Ascending aorta (tissue), 2 donors: Measurements from ENCODE around the gene OR2H1. TPM values are rescaled to one million over a fixed set of nuclear protein-coding genes. Genes with fewer than 3 reads are reported as not detected.

Experiments
- DNase-seq, 2 donors: peaks; one replicate each; pipeline ENCODE4 v3.0.0-alpha.2; 2019; ENCODE audit warnings: low spot score in 2 of 2
- H3K27ac ChIP-seq, 2 donors: fragments of 200-600 bp; sonication (generic); one replicate each; pipeline ENCODE4 v1.5.1; 2016 to 2017; ENCODE audit warnings: mild to moderate bottlenecking in 1 of 2
- H3K27me3 ChIP-seq: fragments of 200-600 bp; sonication (generic); one replicate; pipeline ENCODE4 v1.5.1; 2017
- H3K36me3 ChIP-seq, 2 donors: fragments of 200-600 bp; sonication (generic); one replicate each; pipeline ENCODE4 v1.5.1; 2016
- H3K4me1 ChIP-seq, 2 donors: fragments of 200-600 bp; sonication (generic); one replicate each; pipeline ENCODE4 v1.5.1; 2016 to 2017; ENCODE audit warnings: mild to moderate bottlenecking in 1 of 2
- H3K4me3 ChIP-seq, 2 donors: fragments of 200-600 bp; sonication (generic); one replicate each; pipeline ENCODE4 v1.5.1; 2016 to 2017; ENCODE audit warnings: mild to moderate bottlenecking in 1 of 2
- H3K9me3 ChIP-seq, 2 donors: fragments of 200-600 bp; sonication (generic); one replicate each; pipeline ENCODE4 v1.5.1; 2016
- CTCF ChIP-seq, 3 experiments: fragments of 200-600 bp in 2 of 3; fragments of 450-650 bp in 1 of 3; sonication (generic) in 2 of 3; IDR thresholded peaks; one replicate each; pipeline ENCODE4 v1.5.1; 2016 to 2019; ENCODE audit warnings: antibody characterized with exemption in 3 of 3, mild to moderate bottlenecking in 1 of 3, moderate library complexity in 1 of 3
- intact Hi-C: fragments of 100-400 bp; cut with DNase I; formaldehyde crosslinking; loops from one replicate; pipeline ENCODE4 v1.15.1; 2023
- total RNA-seq: library from RNA; depleted of rRNA; stranded (reverse); fragments of >200 nt; gene quantifications from one replicate; pipeline ENCODE4 v1.1.0, GENCODE V29; 2016

Gene OR2H1
- total RNA-seq = not detected

- intact Hi-C loops = no loop called here
- Histone ChIP-seq H3K4me1 (no peaks in the 10 kb centered on the region), H3K27me3 (no peaks in the 10 kb centered on the region), H3K27ac (no peak within 1 kb of the TSS), H3K36me3 (no peaks in the 10 kb centered on the region), H3K9me3 (no peaks in the 10 kb centered on the region), H3K4me3 (no peak within 1 kb of the TSS)
- no peak for DNase-seq
- no peak for TF ChIP-seq CTCF (IDR thresholded peaks at IDR 0.05)
These were observed at the start of gene OR2H1, which contains the start of gene OR11A1 for GRCh38 chr6:29456971-29457370. OR2H1 (plus strand) TSS chr6:29457155; CDS start chr6:29461770, 4,615 bp downstream. OR11A1 (minus strand) TSS chr6:29457071; CDS start chr6:29427641, 29,430 bp downstream.

- no peak within 1 kb of the TSS for H3K27ac ChIP-seq
- no peak for TF ChIP-seq CTCF (IDR thresholded peaks at IDR 0.05)
- peaks cover 0 to 3% of the 10 kb centered on the region in 2 donors for H3K9me3 ChIP-seq
- intact Hi-C loops = no loop called here
- H3K36me3 ChIP-seq = no peaks in the 10 kb centered on the region
- H3K4me3 ChIP-seq = no peak within 1 kb of the TSS
- DNase-seq = no peak
- H3K4me1 ChIP-seq = no peaks in the 10 kb centered on the region
- no peaks in the 10 kb centered on the region for H3K27me3 ChIP-seq
These were observed 42.4 kb upstream of the OR2H1 start, which contains the start of gene OR12D1 for GRCh38 chr6:29414588-29414987. OR12D1 (plus strand) TSS chr6:29414928.

GRCh38 chr6:29419516-29419915 is 37.4 kb upstream of the OR2H1 start:
- Histone ChIP-seq H3K9me3 (no peaks in the 10 kb centered on the region), H3K27ac (no peak overlapping the region)
- intact Hi-C loops = no loop called here

GRCh38 chr6:29424168-29424567 is 32.8 kb upstream of the OR2H1 start:
- Histone ChIP-seq H3K36me3 (no peaks in the 10 kb centered on the region), H3K4me3 (no peak overlapping the region), H3K27ac (no peak overlapping the region), H3K27me3 (no peaks in the 10 kb centered on the region), H3K9me3 (no peaks in the 10 kb centered on the region), H3K4me1 (no peaks in the 10 kb centered on the region)
- DNase-seq = no peak
- no peak for TF ChIP-seq CTCF (IDR thresholded peaks at IDR 0.05)
- intact Hi-C loops = no loop called here

More at GRCh38 chr6:29419516-29419915, 37.4 kb upstream of the OR2H1 start:
- Histone ChIP-seq H3K36me3 (no peaks in the 10 kb centered on the region), H3K27me3 (no peaks in the 10 kb centered on the region), H3K4me3 (no peak overlapping the region), H3K4me1 (no peaks in the 10 kb centered on the region)
- DNase-seq = no peak
- no peak for TF ChIP-seq CTCF (IDR thresholded peaks at IDR 0.05)

GRCh38 chr6:29424575-29424974 is 32.4 kb upstream of the OR2H1 start:
- intact Hi-C loops = no loop called here
- no peaks in the 10 kb centered on the region for H3K4me1 ChIP-seq

More at GRCh38 chr6:29424575-29424974, 32.4 kb upstream of the OR2H1 start:
- no peak overlapping the region for H3K4me3 ChIP-seq
- H3K36me3 ChIP-seq = no peaks in the 10 kb centered on the region
- no peak for TF ChIP-seq CTCF (IDR thresholded peaks at IDR 0.05)
- no peaks in the 10 kb centered on the region for H3K9me3 ChIP-seq
- H3K27me3 ChIP-seq = no peaks in the 10 kb centered on the region
- H3K27ac ChIP-seq = no peak overlapping the region
- DNase-seq = no peak
